HEK293 (cell line): ENCODE measurements around the gene TRAPPC12.

Experiments used
- CTCF ChIA-PET: fragments of 350-600 bp; formaldehyde crosslinking; extraction: SDS; loops from one replicate; lab custom pipeline; 2021; ENCODE audit warnings: antibody characterized with exemption; lab: Yijun Ruan, JAX
- POLR2A ChIA-PET: fragments of 300-600 bp; formaldehyde crosslinking; extraction: SDS; loops from one replicate; lab custom pipeline; 2020; ENCODE audit warnings: antibody characterized with exemption, inconsistent platforms; lab: Yijun Ruan, JAX
- H3K27ac ChIP-seq: fragments of 200-500 bp; sonication (Bioruptor generic); 2 replicates; pipeline ENCODE4 v1.5.1; 2014; ENCODE audit warnings: low read depth, low read length, control low read depth, inconsistent platforms; ENCODE audit errors: extremely low read depth
- H3K36me3 ChIP-seq, 2 experiments: fragments of 200-500 bp in 1 of 2; sonication (Bioruptor generic) in 1 of 2; 1 replicate in 1 of 2; 2 replicates in 1 of 2; pipeline ENCODE4 v1.5.1; 2014 to 2017; ENCODE audit warnings: inconsistent platforms in 2 of 2, low read length in 2 of 2; ENCODE audit not compliant: control insufficient read depth in 2 of 2, insufficient read depth in 1 of 2
- H3K4me1 ChIP-seq: fragments of 200-500 bp; sonication (Bioruptor generic); 2 replicates; pipeline ENCODE4 v1.5.1; 2014; ENCODE audit warnings: mild to moderate bottlenecking, low read length, inconsistent platforms; ENCODE audit not compliant: control insufficient read depth, insufficient read depth
- H3K4me3 ChIP-seq: 2 replicates; pipeline ENCODE4 v1.5.1; 2011; ENCODE audit warnings: low read depth, mild to moderate bottlenecking, control low read depth, low read length, moderate library complexity
- H3K9me3 ChIP-seq: fragments of 200-500 bp; sonication (Bioruptor generic); 2 replicates; pipeline ENCODE4 v1.5.1; 2014; ENCODE audit warnings: low read depth, low read length, inconsistent platforms; ENCODE audit not compliant: control insufficient read depth, insufficient read depth
- BCL11A ChIP-seq: fragments of 450-650 bp; formaldehyde crosslinking; IDR thresholded peaks from 2 replicates; pipeline ENCODE4 v1.5.1; 2016; ENCODE audit warnings: low read depth, missing biosample characterization, missing genetic modification characterization
- PRDM1 ChIP-seq: fragments of 450-650 bp; formaldehyde crosslinking; IDR thresholded peaks from 2 replicates; pipeline ENCODE4; 2016; ENCODE audit warnings: missing biosample characterization, missing genetic modification characterization
- PRDM2 ChIP-seq: fragments of 450-650 bp; formaldehyde crosslinking; IDR thresholded peaks from 2 replicates; pipeline ENCODE4 v1.5.1; 2016; ENCODE audit warnings: missing biosample characterization, missing genetic modification characterization, borderline replicate concordance
- PRDM6 ChIP-seq: fragments of 450-650 bp; formaldehyde crosslinking; IDR thresholded peaks from 2 replicates; pipeline ENCODE4 v1.5.1; 2017; ENCODE audit warnings: missing biosample characterization, missing genetic modification characterization
- REPIN1 ChIP-seq: fragments of 450-650 bp; formaldehyde crosslinking; IDR thresholded peaks from 2 replicates; pipeline ENCODE4 v1.5.1; 2017; ENCODE audit warnings: missing biosample characterization, missing genetic modification characterization, low read depth
- SETDB1 ChIP-seq: IDR thresholded peaks from one replicate; pipeline ENCODE4 v1.6.1; 2017; ENCODE audit warnings: mild to moderate bottlenecking, low read length, moderate library complexity, mixed read lengths; ENCODE audit not compliant: insufficient read length
- YY2 ChIP-seq: fragments of 450-650 bp; formaldehyde crosslinking; IDR thresholded peaks from 2 replicates; pipeline ENCODE4 v1.5.1; 2016; ENCODE audit warnings: missing biosample characterization, missing genetic modification characterization
- ZBTB10 ChIP-seq: fragments of 450-650 bp; formaldehyde crosslinking; IDR thresholded peaks from 2 replicates; pipeline ENCODE4 v1.5.1; 2016; ENCODE audit warnings: missing biosample characterization, missing genetic modification characterization
- ZEB2 ChIP-seq: fragments of 450-650 bp; formaldehyde crosslinking; IDR thresholded peaks from 2 replicates; pipeline ENCODE4 v1.5.1; 2016; ENCODE audit warnings: missing biosample characterization, missing genetic modification characterization
- ZNF138 ChIP-seq: fragments of 450-650 bp; formaldehyde crosslinking; IDR thresholded peaks from 2 replicates; pipeline ENCODE4 v1.5.1; 2016; ENCODE audit warnings: missing biosample characterization, missing genetic modification characterization, borderline replicate concordance
- ZNF302 ChIP-seq: fragments of 450-650 bp; formaldehyde crosslinking; IDR thresholded peaks from 2 replicates; pipeline ENCODE4 v1.5.1; 2016; ENCODE audit warnings: missing biosample characterization, missing genetic modification characterization, low read depth
- ZNF366 ChIP-seq: fragments of 450-650 bp; formaldehyde crosslinking; conservative IDR thresholded peaks from 2 replicates; pipeline ENCODE4 v1.5.1; 2016; ENCODE audit warnings: missing biosample characterization, missing genetic modification characterization
- ZNF433 ChIP-seq: fragments of 450-650 bp; formaldehyde crosslinking; IDR thresholded peaks from 2 replicates; pipeline ENCODE4 v1.5.1; 2016; ENCODE audit warnings: missing biosample characterization, missing genetic modification characterization, low read depth
- ZNF488 ChIP-seq: fragments of 450-650 bp; formaldehyde crosslinking; IDR thresholded peaks from 2 replicates; pipeline ENCODE4 v1.5.1; 2016; ENCODE audit warnings: missing biosample characterization, missing genetic modification characterization
- ZNF560 ChIP-seq: fragments of 450-650 bp; formaldehyde crosslinking; IDR thresholded peaks from 2 replicates; pipeline ENCODE4 v1.5.1; 2017; ENCODE audit warnings: missing biosample characterization, missing genetic modification characterization, borderline replicate concordance
- ZNF596 ChIP-seq: fragments of 450-650 bp; IDR thresholded peaks from 2 replicates; pipeline ENCODE4 v1.5.0; 2018; ENCODE audit warnings: missing biosample characterization, mild to moderate bottlenecking, missing genetic modification characterization, moderate library complexity
- ZNF610 ChIP-seq: fragments of 450-650 bp; formaldehyde crosslinking; IDR thresholded peaks from 2 replicates; pipeline ENCODE4 v1.5.1; 2016; ENCODE audit warnings: missing biosample characterization, missing genetic modification characterization, borderline replicate concordance
- ZNF621 ChIP-seq: fragments of 450-650 bp; formaldehyde crosslinking; IDR thresholded peaks from 2 replicates; pipeline ENCODE4 v1.5.1; 2017; ENCODE audit warnings: missing biosample characterization, missing genetic modification characterization
- ZNF639 ChIP-seq: fragments of 450-650 bp; formaldehyde crosslinking; IDR thresholded peaks from 2 replicates; pipeline ENCODE4 v1.5.1; 2016; ENCODE audit warnings: missing biosample characterization, missing genetic modification characterization
- ZNF768 ChIP-seq: fragments of 450-650 bp; formaldehyde crosslinking; IDR thresholded peaks from 2 replicates; pipeline ENCODE4 v1.5.1; 2018; ENCODE audit warnings: missing biosample characterization, mild to moderate bottlenecking, missing genetic modification characterization
- ZSCAN30 ChIP-seq: fragments of 450-650 bp; IDR thresholded peaks from 2 replicates; pipeline ENCODE4 v1.5.1; 2018; ENCODE audit warnings: missing biosample characterization, mild to moderate bottlenecking, missing genetic modification characterization, moderate library complexity

Gene TRAPPC12

GRCh38 chr2:3365219-3365618 is 14.3 kb upstream of the TRAPPC12 start:
- H3K4me3 ChIP-seq = no peak overlapping the region
- H3K36me3 ChIP-seq = no peaks in the 10 kb centered on the region
- no peak for TF ChIP-seq ZNF138 (tag by site-specific recombination)
- no peak for TF ChIP-seq ZNF366 (tag by site-specific recombination)
- TF ChIP-seq PRDM6 (tag by site-specific recombination) = no peak
- no peak for TF ChIP-seq ZEB2 (tag by site-specific recombination)
- TF ChIP-seq ZNF610 (tag by site-specific recombination) = no peak
- no peak for TF ChIP-seq ZNF302 (tag by site-specific recombination)
- no peak for TF ChIP-seq ZNF596
- TF ChIP-seq ZNF621 (tag by site-specific recombination) = no peak
- no peak for TF ChIP-seq ZNF488 (tag by site-specific recombination)
- no peak for TF ChIP-seq BCL11A (tag by site-specific recombination)
- no peak overlapping the region for H3K27ac ChIP-seq
- ChIA-PET CTCF (no interaction called here), POLR2A (interaction anchor here (1.0 kb wide), 1 partner anchor 14 kb away, joined by 4 read pairs; the partner anchor contains the start of gene TRAPPC12)
- H3K9me3 ChIP-seq = no peaks in the 10 kb centered on the region
- no peaks in the 10 kb centered on the region for H3K4me1 ChIP-seq

- Histone ChIP-seq H3K4me1 (no peaks in the 10 kb centered on the region), H3K9me3 (no peaks in the 10 kb centered on the region), H3K27ac (no peak overlapping the region), H3K36me3 (no peaks in the 10 kb centered on the region), H3K4me3 (no peak overlapping the region)
- ChIA-PET CTCF (no interaction called here), POLR2A (no interaction called here)
- TF ChIP-seq ZNF639 (tag by site-specific recombination) = no peak
- TF ChIP-seq PRDM2 (tag by site-specific recombination) = no peak
- no peak for TF ChIP-seq ZNF433 (tag by site-specific recombination)
- no peak for TF ChIP-seq PRDM1 (tag by site-specific recombination)
- no peak for TF ChIP-seq SETDB1
- TF ChIP-seq ZNF560 (tag by site-specific recombination) = no peak
- TF ChIP-seq ZBTB10 (tag by site-specific recombination) = no peak
- no peak for TF ChIP-seq ZSCAN30 (tag by site-specific recombination)
- no peak for TF ChIP-seq REPIN1 (tag by site-specific recombination)
- TF ChIP-seq YY2 (tag by site-specific recombination) = no peak
- no peak for TF ChIP-seq ZNF768 (tag by site-specific recombination)
Observed at GRCh38 chr2:3368261-3368722, 11.2 kb upstream of the TRAPPC12 start.
